Activated CD4-positive, CD25-positive, alpha-beta regulatory T cell (primary cell): ENCODE data around the gene C15orf61.
A peak's percentile ranks its signal among the peaks of the same experiment; 100 is the strongest.

Experiments used
- DNase-seq, 4 experiments: peaks; one replicate each; lab custom pipeline; 2025; lab: John Stamatoyannopoulos, UW

C15orf61 gene

GRCh38 chr15:67512933-67513714 is 7.8 kb upstream of the C15orf61 start:
- DNase-seq: no peak

DNA sequence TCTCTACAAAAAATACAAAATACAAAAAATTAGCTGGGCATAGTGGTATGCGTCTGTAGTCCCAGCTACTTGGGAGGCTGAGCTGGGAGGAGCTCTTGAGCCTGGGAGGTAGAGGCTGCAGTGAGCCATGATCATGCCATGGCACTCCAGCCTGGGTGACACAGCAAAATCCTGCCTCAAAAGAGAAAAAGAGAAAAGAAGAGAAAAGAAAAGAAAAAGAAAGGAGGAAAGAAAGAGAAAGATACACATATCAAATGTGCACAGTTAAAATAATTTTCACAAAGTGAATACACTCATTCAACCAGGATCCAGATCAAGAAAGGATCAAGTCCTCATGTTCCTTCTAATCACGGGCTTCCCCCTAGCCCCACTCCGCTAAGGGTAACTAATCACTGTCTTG is 5.8 kb upstream of the C15orf61 start:
- no peak for DNase-seq

DNA sequence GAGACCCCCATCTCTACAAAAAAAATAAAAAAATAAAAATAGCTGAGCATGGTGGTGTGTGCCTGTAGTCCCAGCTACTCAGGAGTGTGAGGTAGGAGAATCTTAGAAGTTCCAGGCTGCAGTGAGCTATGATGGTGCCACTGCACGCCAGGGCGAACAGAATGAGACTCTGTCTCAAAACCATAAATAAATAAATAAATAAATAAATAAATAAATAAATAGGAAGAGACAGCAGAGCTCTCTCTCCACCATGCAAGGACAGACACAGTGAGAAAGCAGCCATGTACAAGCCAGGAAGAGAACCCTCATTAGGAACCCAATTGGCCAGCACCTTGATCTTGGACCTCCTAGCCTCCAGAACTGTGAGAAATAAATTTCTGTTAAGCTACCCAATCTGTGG is 5.4 kb upstream of the C15orf61 start:
- DNase-seq: no peak

GRCh38 chr15:67520321-67521028 is 456 bp upstream of the C15orf61 start:
- peak in 1 of 4 experiments; percentile 54 for DNase-seq

- no peak for DNase-seq
Measured at GRCh38 chr15:67521783-67522568, 1.0 kb downstream of the C15orf61 start.

- no peak for DNase-seq
Measured at GRCh38 chr15:67523330-67523729, 2.4 kb downstream of the C15orf61 start.

DNA sequence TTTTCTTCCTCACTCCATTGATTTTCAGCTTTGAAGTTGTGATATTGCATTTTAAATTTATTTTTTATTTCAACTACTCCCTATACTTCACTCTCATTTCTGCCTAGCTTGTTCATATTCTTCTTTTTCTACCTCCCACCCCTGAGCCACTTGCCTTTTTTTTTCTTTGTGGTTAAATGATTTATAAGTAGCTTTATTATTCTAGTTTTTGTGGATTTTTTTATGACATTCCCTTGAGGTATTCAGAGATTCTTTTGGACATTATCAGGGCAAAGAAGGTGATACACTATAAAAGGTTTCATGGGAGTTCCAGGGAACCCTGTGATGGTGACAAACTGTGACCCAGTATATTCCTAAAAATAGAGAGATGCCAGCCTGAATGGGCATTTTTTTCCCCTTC is 3.3 kb downstream of the C15orf61 start:
- no peak for DNase-seq

- DNase-seq: no peak
Measured at GRCh38 chr15:67528513-67528912, 7.6 kb downstream of the C15orf61 start.

DNA sequence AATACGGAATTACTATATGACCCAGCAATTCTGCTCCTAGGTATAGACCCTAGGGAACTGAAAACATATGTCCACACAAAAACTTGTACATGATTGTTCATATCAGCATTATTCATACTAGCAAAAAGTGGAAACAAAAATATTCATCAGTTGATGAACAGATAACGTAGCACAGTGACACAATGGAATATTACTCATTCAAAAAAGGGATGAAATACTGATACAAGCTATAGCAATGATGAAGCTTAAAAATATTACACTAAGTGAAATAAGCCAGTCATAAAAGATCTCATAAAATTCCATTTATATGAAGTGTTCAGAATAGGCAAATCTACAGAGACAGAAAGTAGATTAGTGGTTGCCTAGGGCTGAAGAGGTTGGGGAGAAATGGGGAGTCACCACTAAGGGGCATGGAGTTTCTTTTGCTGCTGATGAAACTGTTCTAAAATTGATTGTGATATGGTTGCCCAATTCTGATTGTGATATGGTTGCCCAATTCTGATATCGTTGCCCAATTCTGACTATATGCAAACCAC is 10.5 kb downstream of the C15orf61 start:
- no peak for DNase-seq

GRCh38 chr15:67533873-67534272 is 12.9 kb downstream of the C15orf61 start:
- no peak for DNase-seq

GRCh38 chr15:67534360-67534759 is 13.4 kb downstream of the C15orf61 start:
- no peak for DNase-seq

DNA sequence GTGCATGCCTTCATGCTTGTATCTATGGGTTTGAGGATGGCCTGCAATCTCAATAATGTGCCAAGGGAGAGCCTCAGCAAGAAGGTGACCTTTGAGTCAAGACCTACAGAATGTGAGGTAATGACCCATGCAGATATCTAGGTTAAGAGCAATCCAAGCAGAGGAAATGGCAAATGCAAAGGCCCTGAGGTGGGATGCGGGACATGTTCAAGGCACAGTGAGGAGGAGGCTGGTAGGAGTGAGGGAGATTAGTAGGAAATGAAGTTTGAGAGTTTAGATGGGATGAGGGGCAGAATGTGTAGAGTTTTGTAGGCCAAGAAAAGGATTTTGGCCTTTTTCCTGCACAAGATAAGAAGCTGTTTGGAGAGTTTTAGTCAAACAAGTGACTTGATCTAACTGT is 16.8 kb downstream of the C15orf61 start:
- no peak for DNase-seq

GRCh38 chr15:67542420-67543347 is 21.8 kb downstream of the C15orf61 start, which contains the start of gene MAP2K5:
MAP2K5 (plus strand) TSS chr15:67542703; CDS start chr15:67543336, 633 bp downstream.
- peak; percentile 54 to 75 (median 61) for DNase-seq

GRCh38 chr15:67543348-67543718 is 22.4 kb downstream of the C15orf61 start:
- DNase-seq: no peak

GRCh38 chr15:67544475-67544874 is 23.5 kb downstream of the C15orf61 start:
- DNase-seq: no peak

DNA sequence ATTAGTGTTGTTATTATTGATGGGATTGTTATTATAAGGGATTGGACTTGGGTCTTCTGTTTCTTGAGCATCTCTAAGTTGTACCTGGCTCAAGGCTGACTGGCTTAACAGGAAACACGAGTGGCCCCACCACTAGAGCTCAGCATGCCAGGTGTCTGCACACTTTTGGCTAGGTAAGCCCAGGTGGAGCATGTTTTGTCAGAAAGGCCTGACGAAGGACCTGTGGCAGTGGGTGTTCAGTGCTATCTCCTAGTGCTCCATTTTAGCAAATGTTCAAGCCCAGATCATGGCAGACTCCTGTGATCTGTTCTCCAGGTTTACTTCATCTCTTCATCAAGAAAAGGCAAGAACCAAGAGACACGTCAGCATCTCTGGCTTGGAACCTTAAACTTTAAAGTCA is 24.9 kb downstream of the C15orf61 start:
- no peak for DNase-seq

DNA sequence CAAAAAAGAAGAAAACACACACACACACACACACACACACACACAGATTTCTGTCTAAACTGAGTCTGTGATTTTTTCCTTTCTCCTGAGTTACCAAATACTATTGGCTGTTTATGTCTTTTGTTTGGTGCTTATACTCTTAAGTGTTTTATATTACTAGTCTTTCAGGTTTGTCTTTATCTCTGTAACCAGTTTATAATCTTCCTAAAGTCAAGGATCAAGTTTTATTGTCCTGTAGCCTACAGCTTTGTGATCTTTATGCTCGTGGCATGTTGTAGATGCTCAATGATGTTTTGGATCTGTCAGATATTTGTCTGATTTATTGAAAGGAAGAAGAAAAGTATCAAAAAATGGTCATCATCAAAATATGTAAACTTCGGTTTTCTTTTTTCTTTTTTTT is 26.1 kb downstream of the C15orf61 start:
- DNase-seq: no peak

GRCh38 chr15:67547836-67548235 is 26.9 kb downstream of the C15orf61 start:
- DNase-seq: no peak

DNA sequence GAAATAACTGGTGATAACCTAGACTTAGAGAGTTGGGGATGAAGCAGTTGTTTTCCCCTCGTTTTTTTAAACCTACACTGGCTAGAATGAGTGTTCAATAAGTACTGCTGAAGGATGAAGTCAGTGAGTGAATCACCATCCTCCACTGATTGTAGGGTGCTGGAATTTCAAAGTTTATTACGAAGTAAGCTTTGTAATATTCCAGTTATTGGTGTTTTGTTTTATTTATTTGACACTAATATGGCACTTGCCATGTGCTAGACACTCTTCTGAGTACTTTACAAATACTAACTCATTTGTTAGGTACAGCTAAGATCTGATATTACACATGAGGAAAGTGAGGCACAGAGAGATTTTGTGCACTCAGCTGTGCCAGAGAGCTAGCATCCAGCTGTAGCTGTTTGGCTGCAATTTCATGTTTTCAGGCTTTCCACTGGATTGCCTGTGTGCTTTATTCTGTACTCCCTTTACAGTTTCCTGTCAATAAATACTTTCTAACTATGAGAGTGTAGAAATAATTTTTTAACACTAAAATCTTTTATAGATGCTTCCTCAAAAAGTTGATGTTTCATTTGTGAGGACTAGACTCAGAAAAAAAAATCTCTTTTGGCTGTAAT is 27.4 kb downstream of the C15orf61 start:
- no peak for DNase-seq

GRCh38 chr15:67548862-67549651 is 28.1 kb downstream of the C15orf61 start:
- no peak for DNase-seq
